Right forelimb (tissue), 1 donor: ENCODE data around the gene NFKBIE.

Experiments used
- DNase-seq: peaks from one replicate; pipeline ENCODE4 v3.0.0-alpha.2; 2018

The NFKBIE gene

DNA sequence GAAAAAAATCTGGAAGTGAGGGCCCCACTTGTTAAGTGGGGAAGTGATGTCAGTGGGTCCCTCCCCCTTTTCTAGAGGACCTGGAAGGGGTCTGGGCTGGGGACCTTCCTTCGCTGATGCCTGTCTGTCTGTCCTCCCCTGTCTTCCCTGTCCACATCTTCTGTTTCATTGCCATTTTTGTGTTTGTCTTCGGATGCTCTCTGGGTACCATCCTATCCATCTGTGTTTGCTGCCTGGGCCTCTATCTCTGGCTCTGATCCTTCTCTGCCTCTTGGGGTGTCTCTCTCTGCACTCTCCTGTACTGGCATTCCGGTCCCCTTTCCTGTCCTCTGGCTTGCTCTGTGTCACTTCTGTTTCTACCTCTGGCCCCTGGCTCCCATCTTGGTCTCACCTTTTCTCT is 7.2 kb upstream of the NFKBIE start:
- no peak for DNase-seq

DNA sequence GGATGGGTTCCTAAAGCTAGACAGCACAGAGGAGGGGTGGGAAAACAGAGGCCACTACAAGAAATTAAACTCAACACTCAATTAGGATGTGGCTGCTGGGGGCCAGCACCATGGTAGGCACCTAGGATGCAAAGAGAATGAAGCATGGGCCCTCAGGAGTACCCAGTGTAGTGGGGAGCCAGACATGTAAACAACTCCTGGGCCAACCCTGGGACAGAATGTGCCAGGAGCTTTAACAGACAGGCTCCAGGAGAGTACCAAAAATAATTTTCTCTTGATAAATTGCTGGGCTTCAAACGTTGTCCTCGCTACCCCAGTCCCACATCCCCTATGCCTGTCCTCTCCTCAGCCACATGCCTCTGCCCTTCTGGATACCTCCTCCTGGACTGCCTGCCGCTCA is 6.6 kb upstream of the NFKBIE start:
- DNase-seq, result no peak

DNA sequence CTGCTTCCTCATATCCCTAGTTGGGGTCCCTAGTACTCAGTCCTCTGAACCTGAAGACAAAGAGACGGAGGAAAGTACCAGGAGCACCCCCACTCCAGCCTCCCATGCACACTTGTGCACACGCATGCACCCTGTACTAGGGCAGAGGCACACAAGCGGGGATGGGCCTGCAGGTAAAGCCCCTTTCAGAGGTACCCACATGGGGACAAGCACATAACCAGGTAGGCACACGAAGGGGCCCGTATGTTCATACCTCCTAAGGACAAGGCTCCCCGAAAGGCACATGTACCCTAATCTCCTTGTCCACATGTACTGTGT is 6.0 kb upstream of the NFKBIE start:
- no peak for DNase-seq

DNA sequence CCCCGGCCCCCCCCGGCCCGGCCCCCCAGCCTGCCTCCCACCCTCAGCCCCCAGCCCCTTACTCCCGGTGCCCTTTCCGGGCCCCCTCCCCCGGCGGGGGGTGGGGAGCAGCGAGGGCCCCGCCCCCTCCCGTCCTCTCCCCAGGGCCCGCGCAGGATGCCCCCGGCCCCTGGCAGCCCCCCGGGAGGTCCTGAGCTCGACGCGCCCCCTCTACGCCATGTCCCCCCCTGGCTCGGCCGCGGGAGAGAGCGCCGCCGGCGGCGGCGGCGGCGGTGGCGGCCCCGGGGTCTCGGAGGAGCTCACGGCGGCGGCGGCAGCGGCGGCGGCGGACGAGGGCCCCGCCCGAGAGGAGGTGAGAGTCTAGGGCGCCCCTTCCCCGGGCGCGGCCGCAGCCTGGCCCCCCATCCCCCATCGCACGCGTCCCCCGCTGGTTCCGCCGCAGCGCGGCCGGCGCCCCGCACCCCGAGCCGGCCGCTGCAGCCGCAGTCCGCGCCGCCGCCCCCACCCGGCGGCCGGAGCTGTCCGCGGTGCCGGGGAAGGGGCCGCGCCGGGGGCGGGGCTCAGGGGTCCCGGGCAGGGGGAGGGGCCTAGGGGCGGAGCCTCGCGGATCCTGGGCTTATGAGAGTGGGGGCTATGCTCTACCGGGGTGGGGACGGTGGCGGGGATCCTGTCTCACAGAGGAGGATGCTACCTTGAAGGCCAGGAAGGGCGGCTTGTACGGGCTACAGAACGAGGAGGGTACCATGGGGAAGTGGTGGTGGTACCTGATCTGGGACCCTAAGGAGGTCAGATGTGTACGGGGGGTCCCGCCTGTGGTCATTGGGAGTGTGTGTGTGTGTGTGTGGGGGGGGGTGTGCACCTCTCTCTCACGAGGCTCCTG is 5.4 kb upstream of the NFKBIE start:
- no peak for DNase-seq

DNA sequence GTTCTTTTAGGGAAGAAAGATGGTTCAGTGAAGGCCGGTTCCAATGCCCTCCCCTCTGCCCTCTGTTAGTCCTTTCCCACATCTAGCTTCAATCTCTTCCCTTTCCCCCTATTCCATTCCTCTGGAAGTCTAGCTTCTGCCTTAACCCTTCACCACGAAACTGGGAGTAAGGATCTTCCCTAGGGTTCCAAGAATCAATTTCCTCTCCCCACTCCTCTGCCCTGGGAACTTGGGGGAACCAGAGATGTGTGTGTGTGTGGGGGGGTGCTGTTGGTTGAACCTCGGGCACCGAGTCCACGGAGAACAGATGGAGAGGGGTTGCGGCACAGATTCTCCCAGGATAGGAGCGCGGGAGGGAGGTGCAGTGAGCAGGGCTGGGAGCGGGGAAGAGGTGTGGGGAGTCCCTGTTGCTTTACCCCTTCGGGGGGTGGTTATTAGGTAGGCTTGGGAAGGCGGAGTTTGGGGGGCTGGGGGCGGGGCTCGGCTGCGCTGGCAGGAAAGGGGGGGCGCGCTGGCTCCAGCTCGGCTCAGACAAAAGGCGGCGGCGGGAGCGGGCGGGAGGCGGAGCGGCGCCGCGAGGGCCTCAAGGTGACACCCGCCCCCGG is 4.7 kb upstream of the NFKBIE start, which contains the start of gene TMEM151B:
TSS of gene TMEM151B (plus strand) at position 530 of the 605 bp plus-strand sequence. CDS start 293 bp downstream, outside the sequence.
- DNase-seq, result no peak

- no peak for DNase-seq
These were observed 4.0 kb upstream of the NFKBIE start for GRCh38 chr6:44269178-44269920.

- DNase-seq, result peak; percentile 75
These were observed 2.8 kb upstream of the NFKBIE start for GRCh38 chr6:44268095-44268628.

DNA sequence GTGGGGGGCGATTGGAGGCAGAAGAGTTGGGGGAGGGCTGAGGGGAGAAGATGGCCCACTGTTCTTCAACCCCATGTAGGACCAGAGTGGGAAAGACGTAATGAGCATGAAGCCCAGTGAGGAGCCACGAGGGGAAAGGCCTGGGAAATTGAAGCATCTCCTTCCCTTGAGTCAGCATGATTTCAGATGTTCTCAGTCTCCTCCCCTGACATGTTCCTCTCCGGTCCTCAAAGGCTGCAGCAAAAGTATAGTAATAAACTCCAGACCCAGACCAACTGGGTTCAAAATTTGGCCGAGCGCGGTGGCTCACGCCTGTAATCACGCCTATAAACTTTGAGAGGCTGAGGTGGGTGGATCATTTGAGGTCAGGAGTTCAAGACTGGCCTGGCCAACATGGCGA is 1.9 kb upstream of the NFKBIE start:
- no peak for DNase-seq

- no peak for DNase-seq
These were observed 996 bp upstream of the NFKBIE start for GRCh38 chr6:44266347-44266746.

GRCh38 chr6:44265722-44266233 is 427 bp upstream of the NFKBIE start:
- DNase-seq, result no peak

- no peak for DNase-seq
These were observed 971 bp downstream of the NFKBIE start for GRCh38 chr6:44264154-44265006.

GRCh38 chr6:44263354-44264100 is 1.8 kb downstream of the NFKBIE start:
- DNase-seq, result no peak

- no peak for DNase-seq
These were observed 2.6 kb downstream of the NFKBIE start for GRCh38 chr6:44262467-44263353.

DNA sequence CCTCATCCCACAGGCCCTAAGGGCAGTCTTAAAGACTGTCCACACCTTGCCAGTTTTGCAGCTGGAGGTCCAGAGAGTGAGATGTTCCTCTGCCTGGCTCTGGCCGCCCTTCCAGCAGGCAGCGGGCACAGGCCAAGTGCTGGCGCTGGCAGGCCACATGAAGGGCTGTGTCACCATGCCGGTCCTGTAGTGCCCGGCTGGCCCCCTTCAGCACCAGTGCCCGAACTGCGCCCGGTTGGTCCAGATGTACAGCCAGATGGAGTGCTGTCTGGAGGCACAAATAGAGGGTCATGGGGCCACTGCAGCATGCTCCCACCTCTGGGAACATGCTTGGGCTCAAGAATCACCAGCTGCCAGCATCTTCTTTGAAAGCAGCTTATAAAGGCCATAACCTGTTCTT is 3.8 kb downstream of the NFKBIE start:
- DNase-seq, result no peak

DNA sequence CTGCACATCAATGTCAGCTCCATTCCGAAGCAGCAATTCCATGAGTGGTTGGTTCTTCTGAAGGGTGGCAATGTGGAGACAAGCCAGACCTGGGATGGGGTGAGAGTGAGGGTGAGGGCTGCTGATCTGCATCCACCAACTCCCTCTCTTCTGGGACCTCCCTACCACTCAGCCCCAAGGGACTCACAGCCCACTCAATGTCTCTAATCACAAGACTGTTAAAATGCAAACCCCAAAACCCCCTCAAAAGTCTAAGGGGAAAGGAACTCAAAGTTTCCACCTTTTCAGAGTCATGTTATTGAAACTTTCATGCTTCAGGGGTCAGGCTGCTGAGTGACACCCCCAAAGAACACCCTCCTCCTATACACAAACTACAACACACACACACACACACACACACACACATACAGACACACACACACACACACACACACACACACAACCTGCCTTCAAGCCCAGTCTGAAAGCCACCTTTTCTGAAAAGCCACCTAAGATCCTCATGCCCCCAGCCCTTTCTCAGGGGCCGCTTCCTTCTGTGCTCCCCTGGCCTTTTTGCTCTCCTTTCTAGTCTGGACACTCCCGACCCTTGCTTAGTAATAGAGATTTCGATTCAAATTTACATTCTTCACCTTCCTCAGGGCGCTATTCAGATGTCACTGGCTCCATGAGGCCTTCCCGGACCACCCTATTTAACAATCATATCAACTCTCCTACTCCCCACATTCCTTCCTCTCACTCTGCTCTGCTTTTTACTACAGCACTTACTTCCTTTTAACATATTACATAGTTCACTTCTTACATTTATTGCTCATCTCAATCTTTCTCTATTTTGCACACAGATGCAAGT is 4.7 kb downstream of the NFKBIE start:
- no peak for DNase-seq

GRCh38 chr6:44260011-44260410 is 5.3 kb downstream of the NFKBIE start:
- DNase-seq, result no peak

DNA sequence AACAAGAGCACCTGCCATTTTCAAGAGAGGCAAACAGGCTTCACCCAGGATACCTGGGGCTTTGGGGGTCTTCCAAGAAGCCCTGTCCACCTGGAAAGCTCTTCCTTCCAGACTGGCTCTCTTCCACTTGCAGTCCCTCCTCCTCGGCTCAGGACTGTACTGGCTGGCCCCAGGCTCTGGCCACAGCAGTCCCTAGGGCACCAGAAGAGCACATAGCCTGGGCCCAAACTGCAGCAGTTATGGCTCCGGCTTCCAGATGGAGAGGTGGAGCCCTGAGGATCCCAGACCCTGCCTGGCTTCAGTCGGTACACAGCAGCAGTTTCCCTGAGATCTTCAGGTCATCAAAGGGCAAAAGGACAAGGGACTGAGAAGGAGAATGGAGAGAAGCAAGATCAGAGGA is 6.4 kb downstream of the NFKBIE start:
- DNase-seq, result no peak

- DNase-seq, result no peak
These were observed 7.0 kb downstream of the NFKBIE start for GRCh38 chr6:44258325-44258863.

- DNase-seq, result no peak
These were observed 7.5 kb downstream of the NFKBIE start for GRCh38 chr6:44257753-44258324.
